HG03103 (cell line): Measurements from ENCODE around the gene TAOK3.
A peak's percentile ranks its signal among the peaks of the same experiment; 100 is the strongest.
"Not testable (repeated sequence)": the region's sequence is repeated elsewhere in the genome, so short reads cannot be mapped to it uniquely, and the experiment has no call there.

Source experiments
- ATAC-seq: cut with Tn5 transposase; IDR thresholded peaks from one replicate; pipeline ENCODE4 v1.9.1; 2021; ENCODE audit warnings: low read depth; ENCODE audit not compliant: unreplicated experiment

The TAOK3 gene

GRCh38 chr12:118344829-118345228, 27.9 kb downstream of the TAOK3 start:
- ATAC-seq: no peak

- no peak for ATAC-seq
These were observed 30.6 kb downstream of the TAOK3 start for GRCh38 chr12:118342090-118342489.

- no peak for ATAC-seq
These were observed 35.4 kb downstream of the TAOK3 start for GRCh38 chr12:118337194-118337838.

- no peak for ATAC-seq
These were observed 36.6 kb downstream of the TAOK3 start for GRCh38 chr12:118336123-118336522.

- no peak for ATAC-seq
These were observed 37.7 kb downstream of the TAOK3 start for GRCh38 chr12:118334939-118335567.

GRCh38 chr12:118334241-118334640, 38.5 kb downstream of the TAOK3 start:
- ATAC-seq: no peak

GRCh38 chr12:118332511-118332910, 40.2 kb downstream of the TAOK3 start:
- ATAC-seq: no peak

GRCh38 chr12:118330421-118331018, 42.2 kb downstream of the TAOK3 start:
- peak; percentile 80 for ATAC-seq

GRCh38 chr12:118328486-118329330, 44.0 kb downstream of the TAOK3 start:
- ATAC-seq: no peak

- no peak for ATAC-seq
These were observed 45.3 kb downstream of the TAOK3 start for GRCh38 chr12:118327391-118327790.

- no peak for ATAC-seq
These were observed 45.7 kb downstream of the TAOK3 start for GRCh38 chr12:118326991-118327390.

GRCh38 chr12:118325081-118325480, 47.6 kb downstream of the TAOK3 start:
- no peak for ATAC-seq

GRCh38 chr12:118319627-118320026, 53.1 kb downstream of the TAOK3 start:
- no peak for ATAC-seq

GRCh38 chr12:118318744-118319143, 54.0 kb downstream of the TAOK3 start:
- ATAC-seq: no peak

- no peak for ATAC-seq
These were observed 55.0 kb downstream of the TAOK3 start for GRCh38 chr12:118317729-118318128.

GRCh38 chr12:118315821-118316220, 56.9 kb downstream of the TAOK3 start:
- no peak for ATAC-seq

- peak; percentile 69 for ATAC-seq
These were observed 60.1 kb downstream of the TAOK3 start for GRCh38 chr12:118312578-118312977.

- ATAC-seq: no peak
These were observed 61.0 kb downstream of the TAOK3 start for GRCh38 chr12:118311666-118312065.

- no peak for ATAC-seq
These were observed 62.4 kb downstream of the TAOK3 start for GRCh38 chr12:118310320-118310719.

GRCh38 chr12:118308006-118308405, 64.7 kb downstream of the TAOK3 start:
- not testable (repeated sequence) for ATAC-seq
